Sigmoid colon (tissue), 7 donors: ENCODE measurements around the gene MCMBP. TPM values are rescaled to one million over a fixed set of nuclear protein-coding genes. Genes with fewer than 3 reads are reported as not detected.

Source experiments
- DNase-seq: peaks from one replicate; pipeline ENCODE4 v3.0.0-alpha.2; 2019
- H3K27ac ChIP-seq, 4 donors: fragments of 200-600 bp; sonication (generic); one replicate each; pipeline ENCODE4 v1.5.1; 2016 to 2019; ENCODE audit warnings: mild to moderate bottlenecking in 1 of 4
- H3K27me3 ChIP-seq, 3 donors: fragments of 200-600 bp; sonication (generic); one replicate each; pipeline ENCODE4 v1.5.1; 2019; ENCODE audit warnings: mild to moderate bottlenecking in 1 of 3
- H3K36me3 ChIP-seq, 4 donors: fragments of 200-600 bp; sonication (generic); one replicate each; pipeline ENCODE4 v1.5.1; 2016 to 2019
- H3K4me1 ChIP-seq, 4 donors: fragments of 200-600 bp; sonication (generic); one replicate each; pipeline ENCODE4 v1.5.1; 2017 to 2019
- H3K4me3 ChIP-seq, 4 donors: fragments of 200-600 bp; sonication (generic); one replicate each; pipeline ENCODE4 v1.5.1; 2017 to 2019; ENCODE audit warnings: mild to moderate bottlenecking in 2 of 4, moderate library complexity in 1 of 4
- H3K9me3 ChIP-seq, 4 donors: fragments of 200-600 bp in 3 of 4; sonication (generic) in 3 of 4; one replicate each; pipeline versions ENCODE4 v1.5.1 to v1.6.1; 2013 to 2019
- EP300 ChIP-seq, 4 donors: sonication (generic); formaldehyde crosslinking; IDR thresholded peaks; one replicate each; pipeline ENCODE4 v1.6.1; 2017; ENCODE audit warnings: antibody characterized with exemption in 4 of 4
- POLR2A ChIP-seq, 2 donors: fragments of 450-650 bp; IDR thresholded peaks; one replicate each; pipeline ENCODE4 v1.6.1; 2016; ENCODE audit warnings: antibody characterized with exemption in 2 of 2, mild to moderate bottlenecking in 2 of 2, moderate library complexity in 2 of 2
- POLR2AphosphoS5 ChIP-seq, 4 donors: sonication (generic); formaldehyde crosslinking; IDR thresholded peaks; one replicate each; pipeline ENCODE4 v1.6.1; 2017; ENCODE audit warnings: antibody characterized with exemption in 4 of 4
- WGBS, 2 donors: extraction: QIAGEN DNeasy Blood & Tissue Kit; methylation state at CpG; one replicate each; pipeline ENCODE4 v1.1.7; 2013; 5-methylcytosine and 5-hydroxymethylcytosine counted together
- intact Hi-C: fragments of 100-400 bp; cut with DNase I; formaldehyde crosslinking; loops from one replicate; pipeline ENCODE4 v1.15.1; 2023
- polyA plus RNA-seq, 3 donors: library from polyadenylated mRNA; stranded (reverse); fragments of 200-250 nt; gene quantifications; one replicate each; pipeline ENCODE4 v1.2.3, GENCODE V29; 2013
- total RNA-seq, 4 donors: library from RNA; depleted of rRNA; stranded (reverse); fragments of >200 nt; gene quantifications; one replicate each; pipeline ENCODE4 v1.1.0, GENCODE V29; 2016
- TF ChIP-seq, protein P1 (sequence below), 4 experiments: fragments of 450-650 bp in 3 of 4; fragments of 200-600 bp in 1 of 4; IDR thresholded peaks; one replicate each; pipeline ENCODE4 v1.5.1; 2016 to 2019; ENCODE audit warnings: antibody characterized with exemption in 4 of 4, mild to moderate bottlenecking in 3 of 4, moderate library complexity in 2 of 4
- donor health status: healthy with polysubstance abuse.
- donor health status: Bipolar disorder and iron deficiency.
- donor health status: healthy.

MCMBP gene
- total and polyA plus RNA-seq, 7 donors, result 20.4 to 64.9 (median 36.8) TPM

DNA sequence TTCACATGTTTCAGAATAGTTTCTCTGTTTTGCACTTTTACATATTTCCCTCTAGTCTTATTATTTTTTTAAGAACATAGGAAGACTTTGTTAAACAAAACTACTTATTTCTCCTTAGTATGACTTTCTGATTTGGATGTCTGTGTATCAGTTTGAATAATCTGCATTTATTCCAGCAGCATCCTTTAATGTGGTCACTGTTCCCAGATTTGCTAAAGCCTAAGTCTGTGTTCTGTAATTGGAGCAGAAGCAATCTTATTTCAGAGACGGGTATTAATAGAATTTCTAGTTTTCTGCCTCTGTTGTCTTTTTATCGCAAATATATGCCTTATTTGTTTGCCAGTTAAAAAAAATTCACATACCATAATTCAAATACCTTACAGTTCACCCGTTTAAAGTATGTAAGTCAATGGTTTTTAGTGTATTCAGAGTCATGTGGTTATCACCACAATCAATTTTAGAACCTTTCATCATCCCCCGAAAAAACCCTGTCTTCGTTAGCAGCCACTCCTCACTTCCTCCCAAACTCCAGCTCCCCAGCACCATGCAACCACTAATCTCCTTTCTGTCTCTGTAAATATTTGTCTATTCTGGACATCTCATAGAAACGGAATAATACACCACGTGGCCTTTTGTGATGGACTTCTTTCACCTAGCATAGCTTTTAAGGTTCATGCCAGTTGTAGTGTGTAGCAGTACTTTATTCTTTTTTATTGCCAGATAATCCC, 88.1 kb downstream of the MCMBP start:
- no peak for DNase-seq
- Histone ChIP-seq H3K36me3 (no peaks in the 10 kb centered on the region), H3K27ac (peak overlapping the region in 1 of 4 donors; percentile 62), H3K4me3 (no peak overlapping the region), H3K4me1 (peaks cover 0 to 42% (median 23%) of the 10 kb centered on the region in 4 donors), H3K27me3 (no peaks in the 10 kb centered on the region), H3K9me3 (no peaks in the 10 kb centered on the region)
- TF ChIP-seq, protein P1, sequence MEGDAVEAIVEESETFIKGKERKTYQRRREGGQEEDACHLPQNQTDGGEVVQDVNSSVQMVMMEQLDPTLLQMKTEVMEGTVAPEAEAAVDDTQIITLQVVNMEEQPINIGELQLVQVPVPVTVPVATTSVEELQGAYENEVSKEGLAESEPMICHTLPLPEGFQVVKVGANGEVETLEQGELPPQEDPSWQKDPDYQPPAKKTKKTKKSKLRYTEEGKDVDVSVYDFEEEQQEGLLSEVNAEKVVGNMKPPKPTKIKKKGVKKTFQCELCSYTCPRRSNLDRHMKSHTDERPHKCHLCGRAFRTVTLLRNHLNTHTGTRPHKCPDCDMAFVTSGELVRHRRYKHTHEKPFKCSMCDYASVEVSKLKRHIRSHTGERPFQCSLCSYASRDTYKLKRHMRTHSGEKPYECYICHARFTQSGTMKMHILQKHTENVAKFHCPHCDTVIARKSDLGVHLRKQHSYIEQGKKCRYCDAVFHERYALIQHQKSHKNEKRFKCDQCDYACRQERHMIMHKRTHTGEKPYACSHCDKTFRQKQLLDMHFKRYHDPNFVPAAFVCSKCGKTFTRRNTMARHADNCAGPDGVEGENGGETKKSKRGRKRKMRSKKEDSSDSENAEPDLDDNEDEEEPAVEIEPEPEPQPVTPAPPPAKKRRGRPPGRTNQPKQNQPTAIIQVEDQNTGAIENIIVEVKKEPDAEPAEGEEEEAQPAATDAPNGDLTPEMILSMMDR (IDR thresholded peaks at IDR 0.05), result no peak
- no peak for TF ChIP-seq POLR2AphosphoS5 (IDR thresholded peaks at IDR 0.05)
- no peak for TF ChIP-seq EP300 (IDR thresholded peaks at IDR 0.05)
- no peak for TF ChIP-seq POLR2A (IDR thresholded peaks at IDR 0.05)
- intact Hi-C loops, result no loop called here
- 40 to 70% methylated on average over 7 of the region's 7 CpGs for WGBS, 2 donors

DNA sequence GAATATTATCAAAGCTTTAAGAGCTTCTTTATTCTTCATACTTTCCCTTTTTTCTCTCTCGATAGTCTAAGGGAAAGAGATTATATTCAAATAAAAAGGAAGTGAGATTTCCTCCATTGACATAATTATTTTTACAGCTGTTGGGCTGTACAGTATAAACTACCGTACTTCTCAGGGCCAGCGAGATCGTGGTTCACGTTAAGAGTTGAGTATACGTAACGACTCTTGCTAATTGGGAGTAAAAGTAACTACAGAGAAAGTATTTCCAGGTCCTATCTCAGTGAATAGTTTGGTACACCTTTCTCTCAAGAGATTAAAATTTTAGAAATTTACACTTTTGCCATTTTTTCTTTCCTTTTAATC, 89.0 kb downstream of the MCMBP start:
- H3K9me3 ChIP-seq, result no peaks in the 10 kb centered on the region
- H3K4me3 ChIP-seq, result no peak overlapping the region
- TF ChIP-seq POLR2AphosphoS5 (IDR thresholded peaks at IDR 0.05) (no peak), EP300 (IDR thresholded peaks at IDR 0.05) (no peak), POLR2A (IDR thresholded peaks at IDR 0.05) (no peak)
- TF ChIP-seq, protein P1 (IDR thresholded peaks at IDR 0.05), result no peak
- DNase-seq, result no peak
- no peaks in the 10 kb centered on the region for H3K27me3 ChIP-seq
- H3K36me3 ChIP-seq, result no peaks in the 10 kb centered on the region
- 56 to 87% methylated on average over 7 of the region's 7 CpGs for WGBS, 2 donors
- no peak overlapping the region for H3K27ac ChIP-seq
- intact Hi-C loops, result no loop called here
- H3K4me1 ChIP-seq, result peaks cover 0 to 42% (median 23%) of the 10 kb centered on the region in 4 donors

DNA sequence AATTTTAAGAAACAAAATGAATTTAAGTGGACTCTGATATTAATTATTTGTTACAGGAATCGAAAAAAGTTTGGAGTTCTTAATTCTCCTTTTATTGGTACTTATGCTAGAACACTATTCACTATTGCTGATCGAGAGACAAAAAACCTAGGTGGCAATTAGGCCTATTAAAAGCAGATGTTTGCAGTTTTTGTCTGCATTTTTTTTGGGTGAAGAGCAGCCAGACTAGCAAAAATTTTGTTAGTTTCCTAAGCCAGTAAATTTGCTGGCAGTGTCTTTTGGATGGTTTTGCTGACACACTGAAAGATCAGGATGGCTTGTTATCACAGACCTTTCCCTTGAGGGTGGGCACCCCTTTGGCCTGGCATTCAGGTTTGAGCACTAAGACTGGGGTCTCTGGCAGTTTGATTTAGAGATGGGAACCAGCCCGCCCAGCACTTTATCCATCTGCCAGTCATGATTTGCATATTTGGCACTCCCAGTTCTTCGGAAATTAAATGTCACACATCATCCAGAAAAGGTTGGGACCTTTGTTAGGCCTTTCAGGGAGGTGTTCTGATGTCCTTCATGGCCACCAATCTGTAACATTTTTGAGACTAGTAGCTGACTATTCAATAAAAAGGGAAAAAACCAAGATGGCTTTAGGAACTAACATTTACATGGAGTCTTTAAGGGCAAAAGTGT, 89.5 kb downstream of the MCMBP start:
- Histone ChIP-seq H3K4me3 (no peak overlapping the region), H3K27ac (no peak overlapping the region), H3K36me3 (no peaks in the 10 kb centered on the region), H3K4me1 (peaks cover 0 to 42% (median 23%) of the 10 kb centered on the region in 4 donors), H3K27me3 (no peaks in the 10 kb centered on the region), H3K9me3 (no peaks in the 10 kb centered on the region)
- TF ChIP-seq, protein P1 (IDR thresholded peaks at IDR 0.05), result no peak
- TF ChIP-seq POLR2AphosphoS5 (IDR thresholded peaks at IDR 0.05), result no peak
- TF ChIP-seq EP300 (IDR thresholded peaks at IDR 0.05), result no peak
- TF ChIP-seq POLR2A (IDR thresholded peaks at IDR 0.05), result no peak
- no peak for DNase-seq
- WGBS, 2 donors, result 78 to 97% methylated on average over 4 of the region's 4 CpGs
- intact Hi-C loops, result no loop called here

DNA sequence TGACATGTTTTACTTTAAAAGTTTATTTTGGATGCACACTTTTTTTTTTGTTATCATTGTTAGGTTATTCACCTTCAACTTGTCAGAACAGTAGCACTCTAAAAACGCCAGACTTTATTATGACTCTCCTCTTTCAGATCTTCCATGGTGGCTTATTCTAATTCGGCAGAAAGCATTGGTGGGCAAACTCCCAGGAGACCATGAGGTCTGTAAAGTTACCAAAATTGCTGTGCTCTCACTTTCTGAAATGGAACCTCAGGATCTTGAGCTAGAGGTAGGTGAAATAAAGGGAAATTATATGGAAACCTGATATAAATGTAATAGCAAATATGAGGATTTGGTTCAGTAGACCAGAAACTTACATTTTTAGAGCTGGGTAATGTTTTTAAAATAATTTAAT, 91.1 kb downstream of the MCMBP start:
- no peaks in the 10 kb centered on the region for H3K27me3 ChIP-seq
- peaks cover 0 to 31% (median 19%) of the 10 kb centered on the region in 4 donors for H3K4me1 ChIP-seq
- intact Hi-C loops, result no loop called here
- 78 to 85% methylated on average over 2 of the region's 2 CpGs for WGBS, 2 donors
- H3K9me3 ChIP-seq, result no peaks in the 10 kb centered on the region
- H3K36me3 ChIP-seq, result no peaks in the 10 kb centered on the region
- no peak for DNase-seq
- H3K27ac ChIP-seq, result no peak overlapping the region
- no peak overlapping the region for H3K4me3 ChIP-seq
- no peak for TF ChIP-seq POLR2A (IDR thresholded peaks at IDR 0.05)
- TF ChIP-seq, protein P1 (IDR thresholded peaks at IDR 0.05), result no peak
- no peak for TF ChIP-seq POLR2AphosphoS5 (IDR thresholded peaks at IDR 0.05)
- TF ChIP-seq EP300 (IDR thresholded peaks at IDR 0.05), result no peak
